IPS DF 4.7 (cell line): ENCODE measurements around the gene SNAPIN.
A peak's percentile ranks its signal among the peaks of the same experiment; 100 is the strongest.
"Not testable (repeated sequence)": the region's sequence is repeated elsewhere in the genome, so short reads cannot be mapped to it uniquely, and the experiment has no call there.

Source experiments
- DNase-seq: peaks from one replicate; pipeline ENCODE4 v3.0.0-alpha.2; 2013; ENCODE audit warnings: low spot score; ENCODE audit errors: extremely low read depth

Gene SNAPIN

GRCh38 chr1:153626904-153627714, 31.4 kb upstream of the SNAPIN start, which contains the start of gene S100A13:
Gene S100A13 (minus strand): TSS chr1:153627505. CDS start chr1:153626472, 1,033 bp downstream.
- peak; percentile 95 for DNase-seq

- no peak for DNase-seq
Measured at GRCh38 chr1:153627715-153628626, 30.5 kb upstream of the SNAPIN start, which contains the start of gene S100A1. Gene S100A1 (plus strand): TSS chr1:153628434. CDS start chr1:153630522, 2,088 bp downstream.

GRCh38 chr1:153628638-153629342, 29.7 kb upstream of the SNAPIN start:
- DNase-seq = no peak

- DNase-seq = no peak
Measured at GRCh38 chr1:153629343-153629665, 29.2 kb upstream of the SNAPIN start.

GRCh38 chr1:153629971-153630370, 28.5 kb upstream of the SNAPIN start:
- no peak for DNase-seq

- DNase-seq = no peak
Measured at GRCh38 chr1:153630384-153630783, 28.1 kb upstream of the SNAPIN start.

GRCh38 chr1:153631047-153632022, 27.2 kb upstream of the SNAPIN start:
- DNase-seq = no peak

- no peak for DNase-seq
Measured at GRCh38 chr1:153633161-153633753, 25.2 kb upstream of the SNAPIN start.

- peak; percentile 96 for DNase-seq
Measured at GRCh38 chr1:153633754-153634665, 24.5 kb upstream of the SNAPIN start, which contains the start of gene CHTOP. Gene CHTOP (plus strand): TSS chr1:153634066. CDS start chr1:153636589, 2,523 bp downstream.

GRCh38 chr1:153635872-153636271, 22.6 kb upstream of the SNAPIN start:
- no peak for DNase-seq

GRCh38 chr1:153636312-153636711, 22.2 kb upstream of the SNAPIN start:
- no peak for DNase-seq

- no peak for DNase-seq
Measured at GRCh38 chr1:153638261-153638660, 20.2 kb upstream of the SNAPIN start.

- DNase-seq = no peak
Measured at GRCh38 chr1:153639280-153639679, 19.2 kb upstream of the SNAPIN start.

GRCh38 chr1:153640213-153640612, 18.3 kb upstream of the SNAPIN start:
- not testable (repeated sequence) for DNase-seq

GRCh38 chr1:153640861-153641260, 17.6 kb upstream of the SNAPIN start:
- no peak for DNase-seq

- DNase-seq = no peak
Measured at GRCh38 chr1:153642161-153642560, 16.3 kb upstream of the SNAPIN start.

- DNase-seq = no peak
Measured at GRCh38 chr1:153643100-153643499, 15.4 kb upstream of the SNAPIN start.

- DNase-seq = no peak
Measured at GRCh38 chr1:153643816-153644215, 14.7 kb upstream of the SNAPIN start.
